Fibroblast of the aortic adventitia (primary cell): ENCODE data around the gene URB1. TPM values are rescaled to one million over a fixed set of nuclear protein-coding genes. Genes with fewer than 3 reads are reported as not detected.
"Not testable (repeated sequence)": the region's sequence is repeated elsewhere in the genome, so short reads cannot be mapped to it uniquely, and the experiment has no call there.

Experiments used
- DNase-seq: peaks from one replicate; pipeline ENCODE4 v3.0.0-alpha.2; 2010; ENCODE audit warnings: low read depth
- H3K4me3 ChIP-seq: 2 replicates; pipeline ENCODE4 v1.5.1; 2011; ENCODE audit warnings: low read depth, mild to moderate bottlenecking, control low read depth, low read length, moderate library complexity
- total RNA-seq: library from RNA; depleted of rRNA; stranded (reverse); fragments of >200 nt; gene quantifications from 2 replicates; pipeline ENCODE4 v1.2.3, GENCODE V29; 2012; ENCODE audit warnings: low replicate concordance
- TF ChIP-seq, protein P1 (sequence below): IDR thresholded peaks from 2 replicates; pipeline ENCODE4 v1.5.1; 2011; ENCODE audit warnings: mild to moderate bottlenecking, low read length, control low read depth, inconsistent platforms; ENCODE audit not compliant: insufficient read depth

URB1 gene
- total RNA-seq, 1 donor, result 21.1 TPM

DNA sequence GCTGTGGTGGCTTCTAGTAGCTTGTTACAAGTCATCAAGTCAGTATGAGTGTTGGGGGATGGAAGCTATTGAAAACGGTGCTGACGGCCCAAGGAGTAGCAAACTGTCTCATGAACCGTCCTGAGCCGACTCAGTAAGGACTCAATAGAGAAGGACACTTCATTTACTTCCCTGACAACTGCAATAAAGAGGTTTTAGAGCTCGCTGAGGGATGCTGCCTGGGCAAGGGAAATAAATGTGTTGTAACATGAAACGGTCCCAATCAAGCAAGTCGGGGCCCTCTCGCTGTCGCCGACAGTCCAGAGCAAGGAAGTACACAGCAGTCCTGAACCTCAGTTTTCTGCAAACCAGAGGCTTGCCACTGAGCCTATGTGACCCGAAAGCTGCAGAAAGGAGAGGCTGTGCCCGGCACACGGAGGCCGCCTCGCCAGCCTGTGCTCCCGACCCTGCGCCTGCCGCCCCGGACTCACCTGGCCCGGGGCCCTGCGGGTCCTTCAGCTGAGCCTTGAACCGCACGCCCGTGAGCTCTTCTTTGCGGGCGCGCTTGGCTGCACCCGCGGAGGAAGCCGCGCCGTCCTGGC is 423 bp downstream of the URB1 start:
- TF ChIP-seq, protein P1, sequence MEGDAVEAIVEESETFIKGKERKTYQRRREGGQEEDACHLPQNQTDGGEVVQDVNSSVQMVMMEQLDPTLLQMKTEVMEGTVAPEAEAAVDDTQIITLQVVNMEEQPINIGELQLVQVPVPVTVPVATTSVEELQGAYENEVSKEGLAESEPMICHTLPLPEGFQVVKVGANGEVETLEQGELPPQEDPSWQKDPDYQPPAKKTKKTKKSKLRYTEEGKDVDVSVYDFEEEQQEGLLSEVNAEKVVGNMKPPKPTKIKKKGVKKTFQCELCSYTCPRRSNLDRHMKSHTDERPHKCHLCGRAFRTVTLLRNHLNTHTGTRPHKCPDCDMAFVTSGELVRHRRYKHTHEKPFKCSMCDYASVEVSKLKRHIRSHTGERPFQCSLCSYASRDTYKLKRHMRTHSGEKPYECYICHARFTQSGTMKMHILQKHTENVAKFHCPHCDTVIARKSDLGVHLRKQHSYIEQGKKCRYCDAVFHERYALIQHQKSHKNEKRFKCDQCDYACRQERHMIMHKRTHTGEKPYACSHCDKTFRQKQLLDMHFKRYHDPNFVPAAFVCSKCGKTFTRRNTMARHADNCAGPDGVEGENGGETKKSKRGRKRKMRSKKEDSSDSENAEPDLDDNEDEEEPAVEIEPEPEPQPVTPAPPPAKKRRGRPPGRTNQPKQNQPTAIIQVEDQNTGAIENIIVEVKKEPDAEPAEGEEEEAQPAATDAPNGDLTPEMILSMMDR, result no peak
- no peak for DNase-seq
- peak overlapping the region; percentile 97 for H3K4me3 ChIP-seq

DNA sequence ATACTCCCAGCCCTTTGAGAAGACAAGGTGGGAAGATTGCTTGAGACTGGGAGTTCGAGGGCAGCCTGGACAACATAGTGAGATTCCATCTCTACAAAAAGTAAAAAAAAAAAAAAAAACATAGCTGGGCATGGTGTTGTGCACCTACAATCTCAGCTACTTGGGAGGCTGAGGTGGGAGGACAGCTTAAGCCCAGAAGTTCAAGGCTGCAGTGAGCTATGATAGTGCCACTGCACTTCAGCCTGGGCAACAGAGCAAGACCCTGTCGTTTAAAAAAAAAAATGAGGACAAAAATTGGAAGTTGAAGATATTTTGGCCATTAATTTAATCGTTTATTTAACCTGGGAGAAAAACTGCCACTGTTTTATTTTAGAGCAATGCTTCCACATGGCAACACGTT is 1.1 kb downstream of the URB1 start:
- no peak for DNase-seq
- peak overlapping the region; percentile 97 for H3K4me3 ChIP-seq
- TF ChIP-seq, protein P1, result no peak

DNA sequence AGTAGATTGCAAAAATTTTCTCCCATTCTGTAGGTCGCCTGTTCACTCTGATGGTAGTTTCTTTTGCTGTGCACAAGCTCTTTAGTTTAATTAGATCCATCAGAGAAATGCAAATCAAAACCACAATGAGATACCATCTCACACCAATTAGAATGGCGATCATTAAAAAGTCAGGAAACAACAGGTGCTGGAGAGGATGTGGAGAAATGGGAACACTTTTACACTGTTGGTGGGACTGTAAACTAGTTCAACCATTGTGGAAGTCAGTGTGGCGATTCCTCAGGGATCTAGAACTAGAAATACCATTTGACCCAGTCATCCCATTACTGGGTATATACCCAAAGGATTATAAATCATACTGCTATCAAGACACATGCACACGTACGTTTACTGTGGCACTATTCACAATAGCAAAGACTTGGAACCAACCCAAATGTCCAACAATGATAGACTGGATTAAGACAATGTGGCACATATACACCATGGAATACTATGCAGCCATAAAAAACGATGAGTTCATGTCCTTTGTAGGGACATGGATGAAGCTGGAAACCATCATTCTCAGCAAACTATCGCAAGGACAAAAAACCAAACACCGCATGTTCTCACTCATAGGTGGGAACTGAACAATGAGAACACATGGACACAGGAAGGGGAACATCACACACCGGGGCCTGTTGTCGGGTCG is 2.1 kb downstream of the URB1 start:
- not testable (repeated sequence) for DNase-seq

DNA sequence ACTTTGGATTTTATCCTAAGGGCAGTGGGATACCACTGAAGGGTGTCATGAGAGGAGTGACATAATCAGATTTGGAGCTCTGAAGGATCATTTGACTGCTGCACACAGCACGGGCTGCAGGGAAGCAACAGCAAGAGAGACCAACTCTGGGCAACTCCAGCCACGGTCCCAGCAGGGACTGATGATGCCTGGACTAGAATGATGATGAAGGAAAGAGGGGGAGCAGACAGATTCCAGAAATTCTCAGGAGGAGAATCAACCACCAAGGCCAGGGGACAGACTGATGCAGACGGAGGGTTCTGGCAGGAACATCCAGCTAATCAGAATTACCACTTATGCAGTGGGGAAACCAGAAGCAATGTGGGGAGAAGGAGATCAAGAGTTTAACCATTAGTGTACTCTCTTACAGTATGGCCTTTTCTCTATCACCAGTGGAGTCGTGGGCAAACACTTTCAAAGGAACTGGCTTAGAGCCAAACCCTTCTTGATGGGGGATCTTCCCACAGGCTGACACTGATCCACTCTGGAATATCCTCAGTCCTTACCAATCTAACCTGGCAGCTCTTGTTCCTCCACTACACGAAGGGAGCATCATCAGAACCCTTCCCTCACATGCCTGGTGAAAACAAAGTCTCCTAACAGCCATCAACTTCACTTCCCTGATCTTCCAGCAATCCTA is 3.3 kb downstream of the URB1 start:
- DNase-seq, result peak; percentile 39
- H3K4me3 ChIP-seq, result no peak overlapping the region
- TF ChIP-seq, protein P1, result no peak

More for the DNA sequence above, 2.1 kb downstream of the URB1 start:
- H3K4me3 ChIP-seq, result not testable (repeated sequence)

DNA sequence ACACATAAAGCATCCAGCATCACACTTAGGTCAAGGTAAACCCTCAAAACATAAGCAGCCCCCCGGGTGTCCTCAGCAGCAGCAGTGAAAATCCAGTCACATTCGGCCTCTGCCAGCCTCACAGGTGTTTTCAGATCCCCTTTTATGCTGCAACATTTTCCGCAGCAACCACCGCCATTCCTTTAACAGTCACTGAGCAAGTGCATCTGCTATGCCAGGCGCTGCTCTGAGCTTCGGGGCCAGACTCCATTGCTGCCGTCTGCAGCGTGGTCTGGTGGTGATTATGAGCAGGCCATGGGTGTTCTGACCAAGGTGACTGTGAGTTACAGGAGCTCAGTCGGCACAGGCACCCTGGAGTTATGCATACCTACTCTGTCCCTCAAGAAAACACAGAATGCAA is 4.5 kb downstream of the URB1 start:
- TF ChIP-seq, protein P1, result no peak
- no peak for DNase-seq
- H3K4me3 ChIP-seq, result no peak overlapping the region

DNA sequence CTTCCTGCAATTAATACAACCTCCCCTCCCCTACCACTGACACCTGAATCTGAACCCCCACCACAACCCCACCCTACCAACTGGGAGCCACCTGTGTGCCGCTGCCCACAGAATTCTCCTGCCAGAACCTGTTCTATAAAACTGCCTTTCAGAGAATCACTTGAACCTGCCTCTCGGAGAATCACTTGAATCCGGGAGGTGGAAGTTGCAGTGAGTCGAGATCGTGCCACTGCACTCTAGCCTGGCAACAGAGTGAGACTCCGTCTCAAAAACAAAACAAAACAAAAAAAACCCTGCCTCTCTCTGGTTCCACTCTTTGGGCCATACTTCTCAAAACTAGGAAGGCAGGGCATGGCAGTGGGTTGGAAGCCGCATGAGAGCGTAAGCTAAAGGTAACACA is 5.7 kb downstream of the URB1 start:
- no peak overlapping the region for H3K4me3 ChIP-seq
- TF ChIP-seq, protein P1, result no peak
- DNase-seq, result no peak

DNA sequence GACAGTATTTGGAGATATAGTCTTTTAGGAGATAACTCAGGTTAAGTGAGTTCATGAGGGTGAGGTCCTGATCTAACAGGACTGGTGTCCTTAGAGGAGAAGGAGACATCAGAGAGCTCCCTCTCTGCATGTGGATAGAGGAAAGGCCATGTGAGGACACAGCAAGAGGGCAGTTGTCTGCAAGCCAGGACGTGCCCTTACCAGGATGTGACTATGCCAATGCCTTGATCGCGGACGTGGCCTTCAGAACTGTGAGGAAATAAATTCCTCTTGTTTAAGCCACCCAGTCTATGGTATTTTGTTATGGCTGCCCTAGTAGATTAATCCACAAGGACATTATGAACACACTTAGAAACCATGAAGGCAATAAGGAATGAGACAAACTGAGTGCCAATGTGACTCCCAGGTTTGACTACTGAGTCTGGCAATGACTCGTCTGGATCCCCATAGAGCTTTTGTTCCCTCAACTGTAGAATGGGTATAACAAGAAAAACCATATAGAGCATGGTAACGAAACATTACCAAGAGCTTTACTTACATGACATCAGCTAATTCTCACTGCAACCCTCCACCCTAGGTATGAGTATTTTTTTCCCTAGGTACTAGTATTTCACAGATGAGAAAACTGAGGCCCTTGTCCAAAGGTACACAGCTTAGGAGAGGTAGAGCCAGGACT is 6.5 kb downstream of the URB1 start:
- no peak overlapping the region for H3K4me3 ChIP-seq
- TF ChIP-seq, protein P1, result no peak
- no peak for DNase-seq
